A549 (cell line): ENCODE data around the gene ATP1B3. TPM values are rescaled to one million over a fixed set of nuclear protein-coding genes. Genes with fewer than 3 reads are reported as not detected.
A peak's percentile ranks its signal among the peaks of the same experiment; 100 is the strongest.

ENCODE experiments used
- ATAC-seq, 2 experiments: fragments of 200-7000 bp in 1 of 2; fragments of >200 bp in 1 of 2; cut with Nextera tagmentation in 1 of 2; cut with Tn5 transposase in 1 of 2; 3 replicates each; pipeline versions ENCODE4 v1.8.0 to v1.9.1; 2018 to 2020; ENCODE audit warnings: mild to moderate bottlenecking in 1 of 2, moderate library complexity in 1 of 2
- CTCF ChIA-PET: fragments of 300-600 bp; sonication (Branson Sonifier 250); formaldehyde crosslinking; extraction: SDS; loops from one replicate; lab custom pipeline; 2021; ENCODE audit warnings: antibody characterized with exemption, inconsistent platforms; lab: Yijun Ruan, JAX
- POLR2A ChIA-PET: fragments of 350-600 bp; formaldehyde crosslinking; extraction: SDS; loops from one replicate; lab custom pipeline; 2021; ENCODE audit warnings: antibody characterized with exemption, inconsistent platforms; lab: Yijun Ruan, JAX
- DNase-seq, 2 experiments: peaks; one replicate each; pipeline versions ENCODE4 v3.0.0 to v3.0.0-alpha.2; 2011 to 2016; ENCODE audit warnings: low read depth in 1 of 2, low spot score in 1 of 2
- FAIRE-seq: peaks from 2 replicates; lab custom pipeline; 2011; peaks lifted over from hg19 to GRCh38; lab: Jason Lieb, UNC
- H3K27ac ChIP-seq, 2 experiments: fragments of >200 bp; sonication (Bioruptor Twin); formaldehyde crosslinking; 3 replicates each; pipeline ENCODE4 v1.5.1; 2016 to 2017
- H3K4me1 ChIP-seq: fragments of >200 bp; sonication (Bioruptor Twin); formaldehyde crosslinking; 3 replicates; pipeline ENCODE4 v1.6.1; 2016
- H3K4me2 ChIP-seq: fragments of >200 bp; sonication (Bioruptor Twin); formaldehyde crosslinking; 3 replicates; pipeline ENCODE4 v1.6.1; 2016
- H3K4me3 ChIP-seq: fragments of >200 bp; sonication (Bioruptor Twin); formaldehyde crosslinking; 3 replicates; pipeline ENCODE4 v1.5.1; 2016
- H3K9me3 ChIP-seq: fragments of >200 bp; sonication (Bioruptor Twin); formaldehyde crosslinking; 3 replicates; pipeline ENCODE4 v1.6.1; 2016
- CBX8 ChIP-seq: fragments of 200-600 bp; sonication (generic); IDR thresholded peaks from 2 replicates; pipeline ENCODE4 v1.6.1; 2016
- EHMT2 ChIP-seq: fragments of 200-600 bp; sonication (generic); IDR thresholded peaks from 2 replicates; pipeline ENCODE4 v1.6.1; 2016; ENCODE audit warnings: antibody characterized with exemption, low read depth, mild to moderate bottlenecking, moderate library complexity
- EP300 ChIP-seq, 2 experiments: fragments of >200 bp; sonication (Bioruptor Twin); formaldehyde crosslinking; IDR thresholded peaks; 2 replicates in 1 of 2; 3 replicates in 1 of 2; pipeline ENCODE4 v1.6.1; 2016 to 2017
- FOSB ChIP-seq: fragments of 250-450 bp; sonication (Bioruptor Pico); IDR thresholded peaks from 2 replicates; pipeline ENCODE4 v1.5.0; 2020; ENCODE audit warnings: mild to moderate bottlenecking, moderate library complexity
- FOSL2 ChIP-seq, 2 experiments: fragments of 450-650 bp in 1 of 2; fragments of >200 bp in 1 of 2; sonication (Bioruptor Twin) in 1 of 2; formaldehyde crosslinking; IDR thresholded peaks; 2 replicates each; pipeline versions ENCODE4 v1.5.0 to v1.6.1; 2016 to 2020; ENCODE audit warnings: mild to moderate bottlenecking in 1 of 2, moderate library complexity in 1 of 2
- HOXA7 ChIP-seq: fragments of 250-450 bp; sonication (Bioruptor Pico); IDR thresholded peaks from 2 replicates; pipeline ENCODE4 v1.5.0; 2020; ENCODE audit warnings: mild to moderate bottlenecking, moderate library complexity
- HOXB5 ChIP-seq: fragments of 250-450 bp; sonication (Bioruptor Pico); IDR thresholded peaks from 2 replicates; pipeline ENCODE4 v1.5.0; 2020; ENCODE audit warnings: mild to moderate bottlenecking, moderate library complexity
- KDM1A ChIP-seq: fragments of 200-600 bp; sonication (generic); IDR thresholded peaks from 2 replicates; pipeline ENCODE4 v1.6.1; 2016; ENCODE audit warnings: low read depth, mild to moderate bottlenecking
- NFE2L2 ChIP-seq: fragments of 150-350 bp; conservative IDR thresholded peaks from 2 replicates; pipeline ENCODE4 v1.6.1; 2014; ENCODE audit warnings: low read length
- NR3C1 ChIP-seq: fragments of >200 bp; sonication (Bioruptor Twin); formaldehyde crosslinking; IDR thresholded peaks from 3 replicates; pipeline ENCODE4 v1.6.1; 2017
- POLR2AphosphoS2 ChIP-seq: conservative IDR thresholded peaks from 2 replicates; pipeline ENCODE4 v1.6.1; 2012; ENCODE audit warnings: low read length, improper control_type of control experiment, inconsistent platforms
- RCOR1 ChIP-seq: fragments of 150-350 bp; IDR thresholded peaks from 2 replicates; pipeline ENCODE4 v1.6.1; 2014; ENCODE audit warnings: antibody characterized with exemption, low read length, low read depth
- SMC3 ChIP-seq: fragments of >200 bp; sonication (Bioruptor Twin); formaldehyde crosslinking; IDR thresholded peaks from 3 replicates; pipeline ENCODE4 v1.6.1; 2018; ENCODE audit warnings: inconsistent platforms
- TP53 ChIP-seq: fragments of 250-450 bp; sonication (Bioruptor Pico); IDR thresholded peaks from 2 replicates; pipeline ENCODE4 v1.5.0; 2021; ENCODE audit warnings: mild to moderate bottlenecking, moderate library complexity
- ZFP36 ChIP-seq: fragments of 450-650 bp; IDR thresholded peaks from 2 replicates; pipeline ENCODE4 v1.6.1; 2014; ENCODE audit warnings: borderline replicate concordance; ENCODE audit not compliant: partially characterized antibody
- ZSCAN20 ChIP-seq: fragments of 250-450 bp; sonication (Bioruptor Pico); IDR thresholded peaks from 2 replicates; pipeline ENCODE4 v1.8.0; 2022; ENCODE audit warnings: mild to moderate bottlenecking, moderate library complexity
- WGBS: methylation state at CpG from one replicate; pipeline ENCODE4 v1.1.6; 2017; ENCODE audit errors: missing lambda C conversion rate; 5-methylcytosine and 5-hydroxymethylcytosine counted together
- polyA plus RNA-seq, 4 experiments: library from polyadenylated mRNA; depleted of rRNA in 3 of 4; stranded (reverse); fragments of >200 nt; fragmentation: RNase III in 1 of 4; extraction: RNeasy Plus Mini Kit Qiagen cat#74134 plus additional on column Dnase treatment in 1 of 4; gene quantifications; 2 replicates in 3 of 4; 3 replicates in 1 of 4; pipeline ENCODE4 v1.2.3, GENCODE V29; 2011 to 2017
- TF ChIP-seq, protein P1 (sequence below): fragments of 250-450 bp; sonication (Bioruptor Pico); IDR thresholded peaks from 2 replicates; pipeline ENCODE4 v1.5.0; 2021; ENCODE audit warnings: mild to moderate bottlenecking, moderate library complexity, borderline replicate concordance
- TF ChIP-seq, protein P2 (sequence below): IDR thresholded peaks from 2 replicates; pipeline ENCODE4 v1.6.1; 2012; ENCODE audit warnings: low read depth, borderline replicate concordance
- TF ChIP-seq, protein P3 (sequence below): fragments of 250-450 bp; sonication (Bioruptor Pico); IDR thresholded peaks from 2 replicates; pipeline ENCODE4 v1.5.0; 2020; ENCODE audit warnings: low read depth, mild to moderate bottlenecking, moderate library complexity
- TF ChIP-seq, protein P4 (sequence below): fragments of 200-600 bp; sonication (generic); IDR thresholded peaks from 2 replicates; pipeline ENCODE4 v1.6.1; 2016; ENCODE audit warnings: antibody characterized with exemption, mild to moderate bottlenecking, moderate library complexity
- TF ChIP-seq, protein P5 (sequence below): fragments of 450-650 bp; IDR thresholded peaks from 2 replicates; pipeline ENCODE4 v1.6.1; 2014; ENCODE audit warnings: antibody characterized with exemption
- TF ChIP-seq, protein P6 (sequence below): fragments of 150-350 bp; IDR thresholded peaks from 2 replicates; pipeline ENCODE4 v1.6.1; 2014; ENCODE audit warnings: low read depth, mild to moderate bottlenecking, low read length
- TF ChIP-seq, protein P7 (sequence below): IDR thresholded peaks from 2 replicates; pipeline ENCODE4 v1.6.1; 2012

ATP1B3 gene
- polyA plus RNA-seq, 2 of the 4 experiments (the other 2 are of a cell fraction), result 230 to 306 TPM

DNA sequence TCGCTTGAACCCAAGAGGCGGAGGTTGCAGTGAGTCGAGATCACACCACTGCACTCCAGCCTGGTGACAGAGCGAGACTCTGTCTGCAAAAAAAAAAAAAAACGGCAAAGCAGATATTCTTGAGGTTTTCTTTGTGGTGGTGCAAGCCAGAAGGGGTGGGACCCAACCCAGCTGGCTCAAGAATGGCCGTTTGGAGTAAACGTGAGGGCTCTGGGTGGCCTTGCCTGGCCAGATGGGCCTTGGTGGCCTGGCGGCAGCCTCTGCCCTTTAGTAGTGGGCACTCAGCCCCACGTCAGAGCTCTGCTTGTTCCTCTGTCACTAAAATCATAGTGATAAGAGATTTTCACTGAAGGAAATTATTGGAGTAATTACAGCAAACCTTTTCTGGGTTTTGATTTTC, 50.5 kb downstream of the ATP1B3 start (continued):
- TF ChIP-seq, protein P1, sequence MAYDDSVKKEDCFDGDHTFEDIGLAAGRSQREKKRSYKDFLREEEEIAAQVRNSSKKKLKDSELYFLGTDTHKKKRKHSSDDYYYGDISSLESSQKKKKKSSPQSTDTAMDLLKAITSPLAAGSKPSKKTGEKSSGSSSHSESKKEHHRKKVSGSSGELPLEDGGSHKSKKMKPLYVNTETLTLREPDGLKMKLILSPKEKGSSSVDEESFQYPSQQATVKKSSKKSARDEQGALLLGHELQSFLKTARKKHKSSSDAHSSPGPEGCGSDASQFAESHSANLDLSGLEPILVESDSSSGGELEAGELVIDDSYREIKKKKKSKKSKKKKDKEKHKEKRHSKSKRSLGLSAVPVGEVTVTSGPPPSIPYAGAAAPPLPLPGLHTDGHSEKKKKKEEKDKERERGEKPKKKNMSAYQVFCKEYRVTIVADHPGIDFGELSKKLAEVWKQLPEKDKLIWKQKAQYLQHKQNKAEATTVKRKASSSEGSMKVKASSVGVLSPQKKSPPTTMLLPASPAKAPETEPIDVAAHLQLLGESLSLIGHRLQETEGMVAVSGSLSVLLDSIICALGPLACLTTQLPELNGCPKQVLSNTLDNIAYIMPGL (CRISPR knock-in tag), result no peak
- TF ChIP-seq, protein P2, sequence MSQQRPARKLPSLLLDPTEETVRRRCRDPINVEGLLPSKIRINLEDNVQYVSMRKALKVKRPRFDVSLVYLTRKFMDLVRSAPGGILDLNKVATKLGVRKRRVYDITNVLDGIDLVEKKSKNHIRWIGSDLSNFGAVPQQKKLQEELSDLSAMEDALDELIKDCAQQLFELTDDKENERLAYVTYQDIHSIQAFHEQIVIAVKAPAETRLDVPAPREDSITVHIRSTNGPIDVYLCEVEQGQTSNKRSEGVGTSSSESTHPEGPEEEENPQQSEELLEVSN, result no peak
- TF ChIP-seq HOXB5 (CRISPR knock-in tag), result no peak
- TF ChIP-seq SMC3, result no peak
- TF ChIP-seq, protein P3, sequence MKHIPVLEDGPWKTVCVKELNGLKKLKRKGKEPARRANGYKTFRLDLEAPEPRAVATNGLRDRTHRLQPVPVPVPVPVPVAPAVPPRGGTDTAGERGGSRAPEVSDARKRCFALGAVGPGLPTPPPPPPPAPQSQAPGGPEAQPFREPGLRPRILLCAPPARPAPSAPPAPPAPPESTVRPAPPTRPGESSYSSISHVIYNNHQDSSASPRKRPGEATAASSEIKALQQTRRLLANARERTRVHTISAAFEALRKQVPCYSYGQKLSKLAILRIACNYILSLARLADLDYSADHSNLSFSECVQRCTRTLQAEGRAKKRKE (CRISPR knock-in tag), result no peak
- TF ChIP-seq, protein P4, sequence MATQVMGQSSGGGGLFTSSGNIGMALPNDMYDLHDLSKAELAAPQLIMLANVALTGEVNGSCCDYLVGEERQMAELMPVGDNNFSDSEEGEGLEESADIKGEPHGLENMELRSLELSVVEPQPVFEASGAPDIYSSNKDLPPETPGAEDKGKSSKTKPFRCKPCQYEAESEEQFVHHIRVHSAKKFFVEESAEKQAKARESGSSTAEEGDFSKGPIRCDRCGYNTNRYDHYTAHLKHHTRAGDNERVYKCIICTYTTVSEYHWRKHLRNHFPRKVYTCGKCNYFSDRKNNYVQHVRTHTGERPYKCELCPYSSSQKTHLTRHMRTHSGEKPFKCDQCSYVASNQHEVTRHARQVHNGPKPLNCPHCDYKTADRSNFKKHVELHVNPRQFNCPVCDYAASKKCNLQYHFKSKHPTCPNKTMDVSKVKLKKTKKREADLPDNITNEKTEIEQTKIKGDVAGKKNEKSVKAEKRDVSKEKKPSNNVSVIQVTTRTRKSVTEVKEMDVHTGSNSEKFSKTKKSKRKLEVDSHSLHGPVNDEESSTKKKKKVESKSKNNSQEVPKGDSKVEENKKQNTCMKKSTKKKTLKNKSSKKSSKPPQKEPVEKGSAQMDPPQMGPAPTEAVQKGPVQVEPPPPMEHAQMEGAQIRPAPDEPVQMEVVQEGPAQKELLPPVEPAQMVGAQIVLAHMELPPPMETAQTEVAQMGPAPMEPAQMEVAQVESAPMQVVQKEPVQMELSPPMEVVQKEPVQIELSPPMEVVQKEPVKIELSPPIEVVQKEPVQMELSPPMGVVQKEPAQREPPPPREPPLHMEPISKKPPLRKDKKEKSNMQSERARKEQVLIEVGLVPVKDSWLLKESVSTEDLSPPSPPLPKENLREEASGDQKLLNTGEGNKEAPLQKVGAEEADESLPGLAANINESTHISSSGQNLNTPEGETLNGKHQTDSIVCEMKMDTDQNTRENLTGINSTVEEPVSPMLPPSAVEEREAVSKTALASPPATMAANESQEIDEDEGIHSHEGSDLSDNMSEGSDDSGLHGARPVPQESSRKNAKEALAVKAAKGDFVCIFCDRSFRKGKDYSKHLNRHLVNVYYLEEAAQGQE, result no peak
- TF ChIP-seq FOSB (CRISPR knock-in tag), result no peak
- TF ChIP-seq, all 56 proteins: peak for 0

DNA sequence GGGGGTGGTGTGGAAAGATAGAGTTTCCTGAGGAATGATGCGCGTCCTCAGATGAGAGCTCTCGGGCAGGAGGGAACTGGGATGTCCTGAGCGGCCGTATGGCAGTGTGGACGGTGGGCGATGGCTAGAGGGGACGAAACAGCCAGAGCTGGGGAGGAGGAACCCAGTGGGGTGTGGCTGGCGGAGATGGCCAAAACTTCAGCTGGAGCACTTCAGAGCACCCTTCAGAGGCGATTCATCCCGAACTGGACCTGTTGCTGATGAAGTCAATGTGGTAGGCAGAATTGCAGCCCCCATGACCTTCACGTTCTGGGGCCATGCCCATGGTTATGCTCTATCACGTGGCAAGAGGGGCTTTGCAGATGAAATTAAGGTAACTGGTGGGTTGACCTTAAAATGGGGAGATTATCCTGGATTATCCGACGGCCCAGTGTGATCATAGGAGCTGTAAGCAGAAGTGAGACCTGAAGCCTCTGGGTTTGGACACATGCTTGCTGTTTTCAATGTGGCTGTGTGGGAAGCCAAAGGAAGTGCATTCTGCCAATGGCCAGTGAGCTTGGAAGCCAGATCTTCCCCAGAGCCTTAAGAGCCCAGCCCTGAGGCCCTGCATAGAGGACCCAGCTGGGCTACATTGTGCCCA, 52.3 kb downstream of the ATP1B3 start:
- 94% methylated on average over 15 of the region's 15 CpGs for WGBS
- POLR2A ChIA-PET, result no interaction called here
- ATAC-seq, result peak in 1 of 2 experiments; percentile 13; a peak in 3 of 6 replicates
- CTCF ChIA-PET, result interaction anchor here (0.8 to 1.3 kb wide), 3 partner anchors 10 to 53 kb away, joined by 3 to 4 read pairs (median 3); no protein-coding TSS in a partner anchor
- TF ChIP-seq HOXA7, result no peak
- TF ChIP-seq, all 56 proteins: peak for 0
- no peaks in the 10 kb centered on the region for H3K9me3 ChIP-seq
- H3K27ac ChIP-seq, result no peak overlapping the region
- no peak for DNase-seq
- no peaks in the 10 kb centered on the region for H3K4me1 ChIP-seq
- FAIRE-seq, result no peak
- H3K4me3 ChIP-seq, result no peak overlapping the region
- no peak overlapping the region for H3K4me2 ChIP-seq

DNA sequence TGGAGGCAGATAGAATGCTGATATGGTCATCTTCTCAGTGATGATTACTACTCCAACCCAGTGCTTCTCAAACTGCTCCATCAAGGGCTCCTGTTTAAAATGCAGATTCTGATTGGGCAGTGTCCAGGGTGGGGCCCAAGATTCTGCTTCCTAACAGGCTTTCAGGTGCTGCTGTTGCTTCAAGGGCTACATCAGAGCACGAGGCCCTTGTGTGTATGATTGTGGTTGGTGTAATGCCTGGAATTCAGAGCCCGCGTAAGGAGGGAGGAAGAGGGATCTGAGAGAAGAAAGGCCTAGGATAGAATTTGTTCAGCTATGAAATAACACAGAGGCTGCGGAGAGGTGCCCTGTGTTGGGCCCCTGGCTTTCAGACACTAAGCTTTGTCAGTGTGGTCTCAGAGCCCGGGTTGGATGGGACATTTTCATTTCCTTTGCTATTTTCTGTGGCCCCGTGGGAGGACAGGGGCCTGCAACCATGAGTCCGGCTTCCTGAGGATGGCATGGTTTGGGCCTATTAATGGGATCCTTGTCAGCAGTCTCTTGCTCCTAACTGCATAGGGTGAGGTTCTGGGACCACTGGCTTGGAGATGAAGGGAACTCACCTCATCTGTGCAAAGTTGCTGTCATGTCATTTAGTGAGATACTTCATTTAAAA, 53.0 kb downstream of the ATP1B3 start:
- ATAC-seq (no peak; a peak in 1 of 6 replicates), DNase-seq (no peak), FAIRE-seq (no peak)
- CTCF ChIA-PET, result no interaction called here
- Histone ChIP-seq H3K27ac (no peak overlapping the region), H3K4me1 (no peaks in the 10 kb centered on the region), H3K4me2 (no peak overlapping the region), H3K4me3 (no peak overlapping the region), H3K9me3 (no peaks in the 10 kb centered on the region)
- POLR2A ChIA-PET, result no interaction called here
- 91% methylated on average over 7 of the region's 7 CpGs for WGBS
- no peak for TF ChIP-seq CBX8
- TF ChIP-seq RCOR1, result no peak
- no peak for TF ChIP-seq NR3C1
- TF ChIP-seq ZSCAN20, result no peak
- no peak for TF ChIP-seq FOSL2 (IDR thresholded peaks at IDR 0.05)
- TF ChIP-seq FOSL2 (CRISPR knock-in tag; IDR thresholded peaks at IDR 0.05), result no peak
- TF ChIP-seq EHMT2, result no peak
- no peak for TF ChIP-seq KDM1A
- TF ChIP-seq, protein P5, sequence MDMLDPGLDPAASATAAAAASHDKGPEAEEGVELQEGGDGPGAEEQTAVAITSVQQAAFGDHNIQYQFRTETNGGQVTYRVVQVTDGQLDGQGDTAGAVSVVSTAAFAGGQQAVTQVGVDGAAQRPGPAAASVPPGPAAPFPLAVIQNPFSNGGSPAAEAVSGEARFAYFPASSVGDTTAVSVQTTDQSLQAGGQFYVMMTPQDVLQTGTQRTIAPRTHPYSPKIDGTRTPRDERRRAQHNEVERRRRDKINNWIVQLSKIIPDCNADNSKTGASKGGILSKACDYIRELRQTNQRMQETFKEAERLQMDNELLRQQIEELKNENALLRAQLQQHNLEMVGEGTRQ, result no peak
- TF ChIP-seq SMC3, result no peak
- TF ChIP-seq TP53 (CRISPR knock-in tag), result no peak
- no peak for TF ChIP-seq ZFP36
- TF ChIP-seq, protein P6, sequence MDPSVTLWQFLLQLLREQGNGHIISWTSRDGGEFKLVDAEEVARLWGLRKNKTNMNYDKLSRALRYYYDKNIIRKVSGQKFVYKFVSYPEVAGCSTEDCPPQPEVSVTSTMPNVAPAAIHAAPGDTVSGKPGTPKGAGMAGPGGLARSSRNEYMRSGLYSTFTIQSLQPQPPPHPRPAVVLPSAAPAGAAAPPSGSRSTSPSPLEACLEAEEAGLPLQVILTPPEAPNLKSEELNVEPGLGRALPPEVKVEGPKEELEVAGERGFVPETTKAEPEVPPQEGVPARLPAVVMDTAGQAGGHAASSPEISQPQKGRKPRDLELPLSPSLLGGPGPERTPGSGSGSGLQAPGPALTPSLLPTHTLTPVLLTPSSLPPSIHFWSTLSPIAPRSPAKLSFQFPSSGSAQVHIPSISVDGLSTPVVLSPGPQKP, result no peak
- TF ChIP-seq EP300 (IDR thresholded peaks at IDR 0.05), result no peak
- TF ChIP-seq, protein P7, sequence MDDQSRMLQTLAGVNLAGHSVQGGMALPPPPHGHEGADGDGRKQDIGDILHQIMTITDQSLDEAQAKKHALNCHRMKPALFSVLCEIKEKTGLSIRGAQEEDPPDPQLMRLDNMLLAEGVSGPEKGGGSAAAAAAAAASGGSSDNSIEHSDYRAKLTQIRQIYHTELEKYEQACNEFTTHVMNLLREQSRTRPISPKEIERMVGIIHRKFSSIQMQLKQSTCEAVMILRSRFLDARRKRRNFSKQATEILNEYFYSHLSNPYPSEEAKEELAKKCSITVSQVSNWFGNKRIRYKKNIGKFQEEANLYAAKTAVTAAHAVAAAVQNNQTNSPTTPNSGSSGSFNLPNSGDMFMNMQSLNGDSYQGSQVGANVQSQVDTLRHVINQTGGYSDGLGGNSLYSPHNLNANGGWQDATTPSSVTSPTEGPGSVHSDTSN, result no peak
- no peak for TF ChIP-seq POLR2AphosphoS2
- TF ChIP-seq NFE2L2, result no peak
- no peak for TF ChIP-seq HOXB5 (CRISPR knock-in tag)
